Hypothalamus (tissue), 51 donors: Measurements from ENCODE around the gene TLN1.

ENCODE experiments used
- DNase-seq, 51 donors: peaks; one replicate each; lab custom pipeline; 2025; lab: John Stamatoyannopoulos, UW

Gene TLN1

GRCh38 chr9:35651956-35652828 lies 79.8 kb downstream of the TLN1 start:
- DNase-seq: no peak

- DNase-seq: no peak
Observed at GRCh38 chr9:35650341-35651158, 81.4 kb downstream of the TLN1 start, which contains the start of gene SIT1. SIT1 (minus strand) TSS chr9:35650931; CDS start chr9:35650853, 78 bp downstream.

- DNase-seq: peak in 1 of 51 donors; percentile 8
Observed at GRCh38 chr9:35649431-35650340, 82.3 kb downstream of the TLN1 start.
